ENCODE measurements around the gene WDR35. TPM values are rescaled to one million over a fixed set of nuclear protein-coding genes. Genes with fewer than 3 reads are reported as not detected.

WDR35 gene
- total and polyA plus RNA-seq, 5 experiments from 2014 or later = 0.91 to 5.6 (median 1.8) TPM

DNA sequence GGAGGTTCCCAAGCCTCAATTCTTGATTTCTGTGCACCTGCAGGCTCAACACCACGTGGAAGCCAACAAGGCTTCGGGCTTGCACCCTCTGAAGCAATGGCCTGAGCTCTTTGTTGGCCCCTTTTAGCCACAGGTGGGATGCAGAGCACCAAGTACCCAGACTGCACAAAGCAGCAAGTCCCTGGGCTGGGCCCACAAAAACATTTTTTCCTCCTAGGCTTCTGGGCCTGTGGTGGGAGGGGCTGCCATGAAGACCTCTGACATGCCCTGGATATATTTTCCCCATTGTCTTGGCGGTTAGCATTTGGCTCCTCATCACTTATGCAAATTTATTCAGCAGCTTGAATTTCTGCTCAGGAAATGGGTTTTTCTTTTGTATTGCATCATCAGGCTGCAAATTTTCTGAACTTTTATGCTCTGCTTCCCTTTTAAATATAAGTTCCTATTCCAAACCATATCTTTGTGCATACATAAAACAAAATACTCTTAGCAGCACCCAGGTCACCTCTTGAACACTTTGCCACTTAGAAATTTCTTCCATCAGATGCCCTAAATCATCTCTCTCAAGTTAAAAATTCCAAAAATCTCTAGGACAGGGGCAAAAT lies 31.6 kb upstream of the WDR35 start:
- Mint-ChIP-seq H3K27me3 (no peaks in the 10 kb centered on the region), H3K27ac (no peak overlapping the region), H3K4me3 (no peak overlapping the region), H3K36me3 (peaks cover 0 to 26% (median 9%) of the 10 kb centered on the region in 3 donors), H3K4me1 (no peaks in the 10 kb centered on the region), H3K9me3 (peaks cover 6 to 40% (median 21%) of the 10 kb centered on the region in 9 donors)
- POLR2A ChIA-PET = no interaction called here
- ATAC-seq = no peak
- no peak for DNase-seq

DNA sequence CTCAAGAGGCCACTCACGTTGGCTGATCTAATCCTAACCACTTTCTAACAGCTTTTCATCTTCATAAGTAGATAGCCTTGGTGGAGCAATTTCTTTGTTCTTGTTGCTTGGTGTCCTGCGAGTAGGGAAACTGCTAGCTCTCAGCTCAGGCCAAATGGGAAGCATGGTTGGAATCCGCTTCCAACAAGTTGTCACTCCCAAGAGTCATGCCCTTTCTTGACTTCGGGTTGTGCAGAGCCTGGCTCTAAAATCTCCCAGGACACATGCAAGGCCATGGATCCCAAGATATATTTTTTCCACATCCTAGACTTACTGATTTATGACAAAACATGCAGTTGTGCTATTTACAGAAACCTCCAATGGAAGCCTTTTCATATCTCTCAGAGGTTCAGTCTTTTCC lies 29.8 kb upstream of the WDR35 start:
- ATAC-seq (no peak), DNase-seq (no peak)
- H3K4me3 Mint-ChIP-seq = no peak overlapping the region
- peaks cover 6 to 40% (median 21%) of the 10 kb centered on the region in 9 donors for H3K9me3 Mint-ChIP-seq
- POLR2A ChIA-PET = no interaction called here
- H3K27me3 Mint-ChIP-seq = peaks cover 0 to 7% (median 2%) of the 10 kb centered on the region in 5 donors
- H3K27ac Mint-ChIP-seq = no peak overlapping the region
- peaks cover 0 to 26% (median 9%) of the 10 kb centered on the region in 3 donors for H3K36me3 Mint-ChIP-seq
- H3K4me1 Mint-ChIP-seq = no peaks in the 10 kb centered on the region

DNA sequence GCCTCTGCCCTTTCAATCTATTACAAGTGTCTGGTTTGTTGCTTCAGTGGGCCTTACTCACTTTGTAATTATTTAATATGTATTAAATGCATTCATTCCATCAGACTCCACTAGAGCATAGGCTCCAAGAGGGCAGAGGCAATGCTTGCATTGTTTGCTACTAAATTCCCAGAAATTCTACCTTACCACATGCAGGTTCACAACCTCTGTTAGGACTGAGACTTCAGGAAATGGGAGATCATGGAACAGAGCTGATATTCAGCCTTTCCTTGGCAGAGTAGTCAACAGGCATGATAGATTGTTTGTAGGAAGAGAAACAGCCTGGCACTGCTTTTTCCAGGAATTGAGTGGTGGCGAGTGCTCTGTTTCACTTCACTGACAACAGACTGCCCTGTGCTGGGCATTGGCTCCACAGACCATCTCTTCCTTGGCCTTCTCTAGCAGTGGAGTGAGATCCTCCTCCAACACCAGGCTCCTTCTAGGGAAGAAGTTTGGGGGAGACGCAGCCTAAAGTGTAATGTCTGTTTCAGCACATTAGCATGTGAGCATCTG lies 28.8 kb upstream of the WDR35 start:
- no peak for ATAC-seq
- H3K27ac Mint-ChIP-seq = no peak overlapping the region
- peaks cover 0 to 11% (median 7%) of the 10 kb centered on the region in 5 donors for H3K27me3 Mint-ChIP-seq
- POLR2A ChIA-PET = no interaction called here
- no peaks in the 10 kb centered on the region for H3K4me1 Mint-ChIP-seq
- H3K4me3 Mint-ChIP-seq = no peak overlapping the region
- H3K9me3 Mint-ChIP-seq = peaks cover 6 to 40% (median 21%) of the 10 kb centered on the region in 9 donors
- peaks cover 0 to 26% (median 9%) of the 10 kb centered on the region in 3 donors for H3K36me3 Mint-ChIP-seq
- DNase-seq = no peak

GRCh38 chr2:20016346-20016745 lies 26.4 kb upstream of the WDR35 start:
- Mint-ChIP-seq H3K27me3 (peaks cover 10 to 26% (median 23%) of the 10 kb centered on the region in 5 donors), H3K4me3 (no peak overlapping the region), H3K9me3 (peaks cover 1 to 21% (median 10%) of the 10 kb centered on the region in 9 donors), H3K36me3 (peaks cover 0 to 12% (median 2%) of the 10 kb centered on the region in 3 donors), H3K27ac (peak overlapping the region in 1 of 10 donors; percentile 46), H3K4me1 (peaks cover 6 to 13% (median 10%) of the 10 kb centered on the region in 4 donors)
- ATAC-seq (no peak), DNase-seq (no peak)
- POLR2A ChIA-PET = no interaction called here

DNA sequence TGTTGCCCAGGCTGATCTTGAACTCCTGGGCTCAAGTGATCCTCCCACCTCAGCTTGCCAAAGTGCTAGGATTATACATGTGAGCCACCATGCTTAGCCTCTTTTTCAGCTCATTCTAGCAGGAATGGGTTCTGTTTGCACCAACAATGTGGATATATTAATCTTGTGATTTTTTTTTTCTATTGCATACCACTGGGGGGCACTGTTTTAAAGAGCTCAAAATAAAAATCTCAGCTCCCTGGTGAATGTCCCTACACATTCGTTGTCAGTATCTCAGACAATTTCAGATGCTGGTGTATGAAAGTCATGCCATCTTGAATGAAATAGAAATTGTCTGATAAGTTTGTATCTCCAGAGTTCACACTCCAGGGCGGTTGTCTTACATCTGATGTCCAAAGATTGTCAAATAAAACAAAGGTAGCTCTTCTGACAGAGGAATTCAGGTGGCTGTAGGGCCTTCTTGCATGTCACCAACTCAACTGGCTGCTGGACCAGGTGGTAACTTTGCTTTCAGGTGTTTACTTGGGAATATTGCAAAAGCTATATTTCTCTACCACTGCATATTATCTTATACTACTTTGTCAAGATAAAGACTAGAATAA lies 25.7 kb upstream of the WDR35 start:
- H3K4me3 Mint-ChIP-seq = no peak overlapping the region
- H3K27ac Mint-ChIP-seq = no peak overlapping the region
- peaks cover 0 to 7% (median 2%) of the 10 kb centered on the region in 3 donors for H3K36me3 Mint-ChIP-seq
- peaks cover 10 to 34% (median 31%) of the 10 kb centered on the region in 5 donors for H3K27me3 Mint-ChIP-seq
- peak in 3 of 10 donors; percentile 37 to 49 (median 46) for DNase-seq
- POLR2A ChIA-PET = no interaction called here
- peak; percentile 32 to 52 for ATAC-seq
- peaks cover 0 to 16% (median 7%) of the 10 kb centered on the region in 9 donors for H3K9me3 Mint-ChIP-seq
- H3K4me1 Mint-ChIP-seq = peaks cover 6 to 13% (median 10%) of the 10 kb centered on the region in 4 donors

- H3K36me3 Mint-ChIP-seq = no peaks in the 10 kb centered on the region
- peak in 1 of 2 donors; percentile 27 for ATAC-seq
- H3K4me3 Mint-ChIP-seq = peak overlapping the region; percentile 60 to 86 (median 79)
- H3K27me3 Mint-ChIP-seq = peaks cover 10 to 56% (median 44%) of the 10 kb centered on the region in 5 donors
- no peak for DNase-seq
- H3K4me1 Mint-ChIP-seq = peaks cover 6 to 13% (median 10%) of the 10 kb centered on the region in 4 donors
- H3K9me3 Mint-ChIP-seq = peaks cover 0 to 2% (median 0%) of the 10 kb centered on the region in 9 donors
- POLR2A ChIA-PET = no interaction called here
- H3K27ac Mint-ChIP-seq = peak overlapping the region in 3 of 10 donors; percentile 5 to 76 (median 24)
Observed at GRCh38 chr2:20013126-20013849, 23.4 kb upstream of the WDR35 start.

- Mint-ChIP-seq H3K36me3 (no peaks in the 10 kb centered on the region), H3K27ac (peak within 1 kb of the TSS in 2 of 10 donors; percentile 5 to 76), H3K4me1 (peaks cover 6 to 13% (median 10%) of the 10 kb centered on the region in 4 donors), H3K27me3 (peaks cover 15 to 63% (median 49%) of the 10 kb centered on the region in 5 donors), H3K4me3 (peak within 1 kb of the TSS; percentile 60 to 86 (median 80)), H3K9me3 (peaks cover 0 to 2% (median 0%) of the 10 kb centered on the region in 9 donors)
- ATAC-seq (peak; percentile 59 to 68), DNase-seq (peak in 3 of 10 donors; percentile 6 to 12 (median 11))
- POLR2A ChIA-PET = no interaction called here
Observed at GRCh38 chr2:20012282-20013125, 22.6 kb upstream of the WDR35 start, which contains the start of gene MATN3. TSS of gene MATN3 (minus strand) at chr2:20012668. CDS start at chr2:20012631, 37 bp downstream.

- H3K27me3 Mint-ChIP-seq = peaks cover 16 to 69% (median 50%) of the 10 kb centered on the region in 5 donors
- POLR2A ChIA-PET = no interaction called here
- H3K27ac Mint-ChIP-seq = no peak overlapping the region
Observed at GRCh38 chr2:20012032-20012281, 22.1 kb upstream of the WDR35 start.

GRCh38 chr2:20011276-20012031 lies 21.5 kb upstream of the WDR35 start:
- H3K4me1 Mint-ChIP-seq = peaks cover 6 to 13% (median 10%) of the 10 kb centered on the region in 4 donors
- no peaks in the 10 kb centered on the region for H3K36me3 Mint-ChIP-seq
- peaks cover 21 to 74% (median 50%) of the 10 kb centered on the region in 5 donors for H3K27me3 Mint-ChIP-seq
- ATAC-seq (no peak), DNase-seq (no peak)
- peaks cover 0 to 2% (median 0%) of the 10 kb centered on the region in 9 donors for H3K9me3 Mint-ChIP-seq
- POLR2A ChIA-PET = no interaction called here
- no peak overlapping the region for H3K27ac Mint-ChIP-seq
- H3K4me3 Mint-ChIP-seq = peak overlapping the region; percentile 44 to 84 (median 76)

More at GRCh38 chr2:20012032-20012281, 22.1 kb upstream of the WDR35 start:
- Mint-ChIP-seq H3K9me3 (peaks cover 0 to 2% (median 0%) of the 10 kb centered on the region in 9 donors), H3K4me1 (peaks cover 6 to 13% (median 10%) of the 10 kb centered on the region in 4 donors), H3K36me3 (no peaks in the 10 kb centered on the region), H3K4me3 (peak overlapping the region; percentile 44 to 84 (median 76))
- ATAC-seq (no peak), DNase-seq (no peak)

DNA sequence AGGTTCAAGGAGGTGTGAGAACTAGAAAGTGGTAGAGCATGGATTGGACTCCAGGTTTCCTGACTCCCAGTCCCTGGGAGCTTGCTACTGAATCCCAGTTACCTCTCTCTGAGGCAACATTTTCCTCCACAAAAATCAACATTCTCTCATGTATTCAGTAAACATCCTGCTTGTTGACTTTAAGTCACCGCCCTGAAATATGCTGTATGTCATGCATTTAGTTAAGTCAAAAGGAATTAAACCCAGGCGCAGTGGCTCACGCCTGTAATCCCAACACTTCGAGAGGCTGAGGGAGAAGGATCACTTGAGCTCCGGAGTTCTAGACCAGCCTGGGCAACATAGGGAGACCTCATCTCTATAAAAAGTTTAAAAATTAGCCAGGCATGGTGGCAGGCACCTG lies 18.8 kb upstream of the WDR35 start:
- H3K9me3 Mint-ChIP-seq = no peaks in the 10 kb centered on the region
- H3K27me3 Mint-ChIP-seq = peaks cover 15 to 82% (median 46%) of the 10 kb centered on the region in 5 donors

DNA sequence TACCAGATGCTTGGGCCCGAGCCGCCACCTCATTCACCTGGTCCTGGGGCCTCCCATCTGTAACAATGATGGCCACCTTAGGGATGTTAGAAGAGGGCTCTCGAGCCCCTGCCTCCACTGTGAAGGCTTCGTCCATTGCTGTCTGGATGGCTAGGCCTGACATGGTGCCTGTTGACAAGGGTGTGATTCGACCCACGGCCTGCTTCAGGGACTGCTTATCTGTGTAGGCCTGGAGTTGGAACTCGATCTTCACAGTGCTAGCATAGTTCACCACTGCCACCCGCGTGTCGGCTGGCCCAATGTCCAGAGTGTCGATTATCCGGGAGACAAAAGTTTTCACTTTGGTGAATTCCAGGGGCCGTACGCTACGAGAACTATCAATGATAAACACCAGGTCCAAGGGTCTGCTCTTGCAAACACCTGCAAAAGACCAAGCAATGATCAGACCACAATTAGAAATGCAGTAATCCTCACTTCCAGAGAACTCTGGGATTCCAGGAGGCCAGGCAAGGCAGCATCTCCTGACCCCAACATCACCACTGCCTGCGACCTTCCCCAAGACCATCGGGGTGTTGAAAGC lies 16.1 kb upstream of the WDR35 start:
- H3K27ac Mint-ChIP-seq = no peak overlapping the region
- H3K27me3 Mint-ChIP-seq = peaks cover 12 to 84% (median 36%) of the 10 kb centered on the region in 5 donors
- H3K9me3 Mint-ChIP-seq = no peaks in the 10 kb centered on the region
- H3K36me3 Mint-ChIP-seq = peaks cover 0 to 4% (median 0%) of the 10 kb centered on the region in 3 donors
- no peak for DNase-seq
- no peak overlapping the region for H3K4me3 Mint-ChIP-seq
- POLR2A ChIA-PET = no interaction called here
- no peak for ATAC-seq
- H3K4me1 Mint-ChIP-seq = no peaks in the 10 kb centered on the region

More for the DNA sequence above, 18.8 kb upstream of the WDR35 start:
- DNase-seq (no peak), ATAC-seq (no peak)
- no peak overlapping the region for H3K4me3 Mint-ChIP-seq
- peaks cover 6 to 13% (median 10%) of the 10 kb centered on the region in 4 donors for H3K4me1 Mint-ChIP-seq
- H3K27ac Mint-ChIP-seq = no peak overlapping the region
- POLR2A ChIA-PET = no interaction called here
- no peaks in the 10 kb centered on the region for H3K36me3 Mint-ChIP-seq

All from naive thymus-derived CD8-positive, alpha-beta T cell (primary cell).